Esophagus muscularis mucosa (tissue), 4 donors: ENCODE results near the gene ASF1B. TPM values are rescaled to one million over a fixed set of nuclear protein-coding genes. Genes with fewer than 3 reads are reported as not detected.

ENCODE experiments used
- DNase-seq: peaks from one replicate; pipeline ENCODE4 v3.0.0-alpha.2; 2017; ENCODE audit errors: extremely low spot score
- H3K27ac ChIP-seq, 4 donors: fragments of 200-600 bp; sonication (generic); replicated peaks in 1 of 4; 1 replicate in 3 of 4; 2 replicates in 1 of 4; pipeline ENCODE4 v1.5.1; 2016 to 2019; ENCODE audit warnings: mild to moderate bottlenecking in 1 of 4
- H3K27me3 ChIP-seq, 4 donors: fragments of 200-600 bp; sonication (generic); one replicate each; pipeline versions ENCODE4 v1.5.1 to v1.6.0; 2016 to 2019
- H3K36me3 ChIP-seq, 4 donors: fragments of 200-600 bp; sonication (generic); one replicate each; pipeline ENCODE4 v1.5.1; 2016 to 2019
- H3K4me1 ChIP-seq, 4 donors: fragments of 200-600 bp; sonication (generic); one replicate each; pipeline ENCODE4 v1.5.1; 2016 to 2019
- H3K4me3 ChIP-seq, 4 donors: fragments of 200-600 bp; sonication (generic); 1 replicate in 2 of 4; 2 replicates in 2 of 4; pipeline ENCODE4 v1.5.1; 2016 to 2019; ENCODE audit warnings: mild to moderate bottlenecking in 4 of 4, moderate library complexity in 1 of 4
- H3K9me3 ChIP-seq, 4 donors: fragments of 200-600 bp; sonication (generic); 1 replicate in 3 of 4; 2 replicates in 1 of 4; pipeline ENCODE4 v1.5.1; 2016 to 2019
- EP300 ChIP-seq: sonication (generic); formaldehyde crosslinking; IDR thresholded peaks from one replicate; pipeline ENCODE4 v1.6.1; 2017; ENCODE audit warnings: antibody characterized with exemption
- POLR2A ChIP-seq: fragments of 450-650 bp; IDR thresholded peaks from one replicate; pipeline ENCODE4 v1.6.1; 2017; ENCODE audit warnings: antibody characterized with exemption, moderate library complexity, mild to moderate bottlenecking, low read depth
- POLR2AphosphoS5 ChIP-seq, 2 donors: sonication (generic); formaldehyde crosslinking; IDR thresholded peaks; one replicate each; pipeline ENCODE4 v1.6.1; 2017; ENCODE audit warnings: antibody characterized with exemption in 2 of 2
- WGBS: methylation state at CpG from one replicate; pipeline ENCODE4 v1.1.5; 2018; 5-methylcytosine and 5-hydroxymethylcytosine counted together
- intact Hi-C: fragments of 100-400 bp; cut with DNase I; formaldehyde crosslinking; loops from one replicate; pipeline ENCODE4 v1.15.1; 2023
- total RNA-seq, 4 donors: library from RNA; depleted of rRNA; stranded (reverse); fragments of >200 nt; gene quantifications; one replicate each; pipeline versions ENCODE4 v1.1.0 to v1.2.1, GENCODE V29; 2016
- TF ChIP-seq, protein P1 (sequence below), 3 experiments: fragments of 200-600 bp in 2 of 3; fragments of 450-650 bp in 1 of 3; sonication (generic) in 2 of 3; IDR thresholded peaks; one replicate each; pipeline ENCODE4 v1.5.1; 2017 to 2019; ENCODE audit warnings: antibody characterized with exemption in 3 of 3, mild to moderate bottlenecking in 2 of 3, moderate library complexity in 1 of 3

The ASF1B gene
- total RNA-seq, 4 donors from 2014 or later, result 0.63 to 1.3 (median 0.65) TPM; not detected in 1

DNA sequence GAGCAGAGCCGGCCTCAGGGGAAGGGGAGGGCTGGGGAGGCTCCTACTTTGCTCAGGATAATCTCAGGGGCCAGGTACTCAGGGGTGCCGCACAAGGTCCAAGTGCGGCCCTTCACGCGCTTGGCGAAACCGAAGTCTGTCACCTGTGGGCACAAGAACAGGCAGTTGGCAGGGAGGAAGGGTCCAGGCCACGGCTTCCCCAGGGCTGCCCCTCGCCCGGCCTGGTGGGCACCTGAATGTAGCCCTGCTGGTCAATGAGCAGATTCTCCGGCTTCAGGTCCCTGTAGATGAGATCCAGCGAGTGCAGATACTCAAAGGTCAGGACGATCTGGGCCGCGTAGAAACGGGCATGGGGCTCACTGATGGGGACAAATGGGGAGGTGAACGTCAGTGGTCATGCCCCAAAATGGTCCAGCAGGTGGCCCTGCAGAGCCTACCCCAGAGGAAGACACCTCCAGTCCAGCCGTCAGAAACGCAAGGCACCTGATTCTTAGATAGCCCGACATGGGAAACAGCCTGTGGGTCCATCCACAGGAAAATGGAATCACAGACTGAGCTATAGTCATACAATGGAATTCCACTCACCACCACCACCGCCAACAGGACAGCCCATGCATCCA lies 38.7 kb downstream of the ASF1B start:
- TF ChIP-seq EP300, result no peak
- TF ChIP-seq, protein P1, sequence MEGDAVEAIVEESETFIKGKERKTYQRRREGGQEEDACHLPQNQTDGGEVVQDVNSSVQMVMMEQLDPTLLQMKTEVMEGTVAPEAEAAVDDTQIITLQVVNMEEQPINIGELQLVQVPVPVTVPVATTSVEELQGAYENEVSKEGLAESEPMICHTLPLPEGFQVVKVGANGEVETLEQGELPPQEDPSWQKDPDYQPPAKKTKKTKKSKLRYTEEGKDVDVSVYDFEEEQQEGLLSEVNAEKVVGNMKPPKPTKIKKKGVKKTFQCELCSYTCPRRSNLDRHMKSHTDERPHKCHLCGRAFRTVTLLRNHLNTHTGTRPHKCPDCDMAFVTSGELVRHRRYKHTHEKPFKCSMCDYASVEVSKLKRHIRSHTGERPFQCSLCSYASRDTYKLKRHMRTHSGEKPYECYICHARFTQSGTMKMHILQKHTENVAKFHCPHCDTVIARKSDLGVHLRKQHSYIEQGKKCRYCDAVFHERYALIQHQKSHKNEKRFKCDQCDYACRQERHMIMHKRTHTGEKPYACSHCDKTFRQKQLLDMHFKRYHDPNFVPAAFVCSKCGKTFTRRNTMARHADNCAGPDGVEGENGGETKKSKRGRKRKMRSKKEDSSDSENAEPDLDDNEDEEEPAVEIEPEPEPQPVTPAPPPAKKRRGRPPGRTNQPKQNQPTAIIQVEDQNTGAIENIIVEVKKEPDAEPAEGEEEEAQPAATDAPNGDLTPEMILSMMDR (IDR thresholded peaks at IDR 0.05), result peak in 2 of 3 experiments; percentile 21 to 26
- no peak for TF ChIP-seq POLR2A
- DNase-seq, result no peak
- Histone ChIP-seq H3K4me3 (no peak overlapping the region), H3K27me3 (no peaks in the 10 kb centered on the region), H3K9me3 (peaks cover 0 to 10% (median 7%) of the 10 kb centered on the region in 4 donors), H3K4me1 (peaks cover 0 to 8% (median 3%) of the 10 kb centered on the region in 4 donors), H3K27ac (no peak overlapping the region), H3K36me3 (peaks cover 51 to 76% (median 67%) of the 10 kb centered on the region in 4 donors)
- intact Hi-C loops, result no loop called here
- 81% methylated on average over 15 of the region's 21 CpGs for WGBS

DNA sequence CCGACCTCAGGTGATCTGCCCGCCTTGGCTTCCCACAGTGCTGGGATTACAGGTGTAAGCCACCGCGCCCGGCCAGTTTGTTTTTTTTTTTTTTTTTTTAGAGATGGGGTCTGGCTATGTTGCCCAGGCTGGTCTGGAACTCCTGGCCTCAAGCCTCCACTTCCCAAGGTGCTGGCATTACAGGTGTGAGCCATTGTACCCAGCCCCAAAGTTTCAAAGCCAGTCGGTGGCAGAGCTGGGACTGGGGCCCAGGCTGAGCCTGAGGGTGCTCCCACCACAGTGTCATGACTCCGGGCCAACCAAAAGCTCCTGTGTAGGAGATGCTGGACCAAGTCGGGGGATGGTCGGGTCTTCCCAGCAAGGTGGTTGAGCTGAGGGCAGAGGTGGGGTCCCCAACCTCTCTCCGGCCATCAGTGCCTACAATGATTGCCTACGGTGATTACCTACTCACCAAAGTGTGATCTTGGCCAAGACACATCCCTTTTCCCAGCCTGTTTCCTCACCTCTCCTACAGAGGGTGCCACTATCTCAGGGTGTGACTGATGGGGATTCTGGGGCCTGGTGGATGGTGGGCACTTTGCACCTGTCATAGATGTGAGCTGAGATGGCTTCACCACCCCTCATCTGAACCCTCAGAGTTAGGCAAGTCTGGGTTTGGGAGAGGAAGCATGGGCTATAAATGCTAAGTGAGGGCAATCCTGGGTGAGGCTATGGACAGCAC lies 40.0 kb downstream of the ASF1B start:
- peaks cover 6 to 9% (median 8%) of the 10 kb centered on the region in 4 donors for H3K4me1 ChIP-seq
- H3K36me3 ChIP-seq, result peaks cover 38 to 64% (median 55%) of the 10 kb centered on the region in 4 donors
- TF ChIP-seq EP300, result no peak
- TF ChIP-seq POLR2AphosphoS5 (IDR thresholded peaks at IDR 0.05), result no peak
- TF ChIP-seq, protein P1 (IDR thresholded peaks at IDR 0.05), result no peak
- no peak for TF ChIP-seq POLR2A
- no peaks in the 10 kb centered on the region for H3K27me3 ChIP-seq
- intact Hi-C loops, result no loop called here
- H3K27ac ChIP-seq, result no peak overlapping the region
- WGBS, result 95% methylated on average over 6 of the region's 11 CpGs
- H3K4me3 ChIP-seq, result no peak overlapping the region
- no peak for DNase-seq
- peaks cover 0 to 10% (median 7%) of the 10 kb centered on the region in 4 donors for H3K9me3 ChIP-seq

DNA sequence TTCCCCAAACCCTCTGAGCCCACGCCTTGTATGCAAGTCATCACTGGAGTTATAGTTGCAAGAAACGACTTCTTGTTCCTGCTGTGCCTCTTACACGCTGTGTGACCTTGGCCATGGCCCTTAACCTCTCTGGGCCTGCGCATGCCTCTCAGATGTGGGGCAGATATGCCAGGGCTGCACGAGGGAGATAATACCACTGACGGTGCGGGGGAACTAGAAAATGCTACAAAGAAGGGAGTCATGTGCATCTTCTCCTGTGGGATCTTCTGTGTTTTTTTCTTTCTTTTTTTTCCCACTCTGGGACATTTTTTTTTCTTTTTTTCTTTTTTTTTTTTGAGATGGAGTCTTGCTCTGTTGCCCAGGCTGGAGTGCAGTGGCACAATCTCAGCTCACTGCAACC lies 41.5 kb downstream of the ASF1B start:
- no peaks in the 10 kb centered on the region for H3K27me3 ChIP-seq
- H3K9me3 ChIP-seq, result peaks cover 0 to 10% (median 7%) of the 10 kb centered on the region in 4 donors
- no peak for DNase-seq
- peaks cover 25 to 48% (median 40%) of the 10 kb centered on the region in 4 donors for H3K36me3 ChIP-seq
- TF ChIP-seq POLR2A (no peak), POLR2AphosphoS5 (IDR thresholded peaks at IDR 0.05) (no peak), EP300 (no peak)
- TF ChIP-seq, protein P1 (IDR thresholded peaks at IDR 0.05), result no peak
- H3K27ac ChIP-seq, result no peak overlapping the region
- H3K4me1 ChIP-seq, result peaks cover 8 to 12% (median 9%) of the 10 kb centered on the region in 4 donors
- H3K4me3 ChIP-seq, result no peak overlapping the region
- intact Hi-C loops, result no loop called here
- 86% methylated on average over 7 of the region's 7 CpGs for WGBS

DNA sequence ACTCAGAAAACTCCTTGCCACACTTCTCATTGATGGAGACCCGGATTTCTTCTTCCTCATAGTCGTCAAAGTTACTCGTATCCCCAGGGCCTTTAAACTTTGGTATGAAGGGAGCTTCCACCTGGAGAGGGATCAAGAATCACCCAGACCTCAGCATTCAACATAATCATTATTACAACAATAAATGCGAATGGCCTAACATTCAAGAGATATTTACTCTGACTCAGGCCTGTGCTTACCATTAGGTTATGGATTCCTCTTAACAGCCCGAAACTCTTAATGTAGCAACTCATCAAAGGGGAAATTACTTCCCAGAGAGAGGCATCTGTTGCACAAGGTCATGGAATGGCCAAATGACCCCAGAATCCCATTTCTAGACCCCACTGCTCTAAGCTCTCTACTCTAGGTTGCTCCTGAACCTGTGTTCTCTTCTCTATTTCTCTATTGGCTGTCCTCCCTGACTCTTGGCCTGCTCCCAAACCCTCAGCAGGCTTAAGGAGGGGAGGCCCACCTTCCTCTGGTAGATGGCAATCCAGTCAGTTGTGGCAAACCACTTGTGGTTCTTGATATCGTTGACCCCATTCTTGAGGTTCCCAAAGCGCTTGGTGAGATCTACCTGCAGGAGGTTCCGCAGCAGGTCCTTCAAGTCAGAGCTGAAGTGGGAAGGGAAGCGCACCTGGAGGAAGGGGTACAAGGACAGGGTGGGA lies 43.1 kb downstream of the ASF1B start:
- no peak for DNase-seq
- H3K4me3 ChIP-seq, result no peak overlapping the region
- H3K27me3 ChIP-seq, result no peaks in the 10 kb centered on the region
- WGBS, result 95% methylated on average over 9 of the region's 9 CpGs
- peaks cover 22 to 40% (median 31%) of the 10 kb centered on the region in 4 donors for H3K36me3 ChIP-seq
- H3K27ac ChIP-seq, result no peak overlapping the region
- intact Hi-C loops, result no loop called here
- H3K9me3 ChIP-seq, result peaks cover 0 to 10% (median 7%) of the 10 kb centered on the region in 4 donors
- H3K4me1 ChIP-seq, result peaks cover 16 to 26% (median 21%) of the 10 kb centered on the region in 4 donors
- TF ChIP-seq POLR2A (no peak), POLR2AphosphoS5 (IDR thresholded peaks at IDR 0.05) (no peak), EP300 (no peak)
- TF ChIP-seq, protein P1 (IDR thresholded peaks at IDR 0.05), result no peak
